ENCODE measurements around the gene GNB1. TPM values are rescaled to one million over a fixed set of nuclear protein-coding genes. Genes with fewer than 3 reads are reported as not detected.

The GNB1 gene
- polyA plus RNA-seq, 1 of the 3 experiments (the other 2 are of a cell fraction), result 355 TPM

GRCh38 chr1:1922956-1923833 lies 32.3 kb upstream of the GNB1 start:
- TF ChIP-seq RAD21 (IDR thresholded peaks at IDR 0.05; ENCODE audit: low read length) (no peak), SIN3A (IDR thresholded peaks at IDR 0.05; ENCODE audit: borderline replicate concordance, low read depth, low read length) (no peak), REST (IDR thresholded peaks at IDR 0.05; ENCODE audit: low read depth, low read length) (no peak), GABPA (IDR thresholded peaks at IDR 0.05; ENCODE audit: low read depth) (no peak), JUND (IDR thresholded peaks at IDR 0.05) (no peak), EZH2phosphoT487 (IDR thresholded peaks at IDR 0.05; ENCODE audit: borderline replicate concordance, low read depth) (no peak), RFX5 (IDR thresholded peaks at IDR 0.05; ENCODE audit: low read length) (no peak), ZBTB33 (IDR thresholded peaks at IDR 0.05; ENCODE audit: borderline replicate concordance, low read depth) (no peak)
- H3K9me3 ChIP-seq, result no peaks in the 10 kb centered on the region
- H3K4me1 ChIP-seq (ENCODE audit: control insufficient read depth in 1 of 2, insufficient read depth in 2 of 2, low read depth in 1 of 2, low read length in 1 of 2), result peaks cover 0 to 13% of the 10 kb centered on the region in 2 experiments; a peak in 1 of 4 replicates
- CTCF ChIA-PET, result interaction anchor here (0.8 to 2.4 kb wide), 4 partner anchors 15 to 121 kb away, joined by 3 to 10 read pairs (median 6); no protein-coding TSS in a partner anchor
- H3F3A ChIP-seq (replicated peaks; ENCODE audit: insufficient read depth), result no peaks in the 10 kb centered on the region
- POLR2A ChIA-PET, result no interaction called here
- no peaks in the 10 kb centered on the region for H3K36me3 ChIP-seq (replicated peaks in 1 of 2; ENCODE audit: control insufficient read depth in 1 of 2, insufficient read depth in 2 of 2, low read length in 1 of 2)
- no peak overlapping the region for H3K27ac ChIP-seq (ENCODE audit: low read depth in 2 of 2, low read length in 1 of 2)
- WGBS (ENCODE audit: low lambda C conversion rate), result 77% methylated on average over 14 of the region's 29 CpGs
- H4K20me1 ChIP-seq (ENCODE audit: insufficient read depth), result no peaks in the 10 kb centered on the region
- no peaks in the 10 kb centered on the region for H3K79me2 ChIP-seq (ENCODE audit: insufficient read depth)
- H3K9me2 ChIP-seq, result no peaks in the 10 kb centered on the region
- H2AFZ ChIP-seq (ENCODE audit: low read depth), result no peak overlapping the region
- no peak overlapping the region for H3K4me2 ChIP-seq
- H3K27me3 ChIP-seq (ENCODE audit: insufficient read depth), result no peaks in the 10 kb centered on the region
- no peak overlapping the region for H3K4me3 ChIP-seq (ENCODE audit: low read depth in 2 of 2, low read length in 1 of 2)
- DNase-seq, result no peak
- H3K9ac ChIP-seq, result no peak overlapping the region

- Histone ChIP-seq H2AFZ (ENCODE audit: low read depth) (no peak overlapping the region), H3K4me1 (ENCODE audit: control insufficient read depth in 1 of 2, insufficient read depth in 2 of 2, low read depth in 1 of 2, low read length in 1 of 2) (peaks cover 0 to 15% of the 10 kb centered on the region in 2 experiments; a peak in 1 of 4 replicates), H3F3A (replicated peaks; ENCODE audit: insufficient read depth) (no peaks in the 10 kb centered on the region), H3K4me2 (no peak overlapping the region), H3K9ac (no peak overlapping the region), H3K27ac (ENCODE audit: low read depth in 2 of 2, low read length in 1 of 2) (no peak overlapping the region), H3K9me3 (no peaks in the 10 kb centered on the region), H3K27me3 (ENCODE audit: insufficient read depth) (no peaks in the 10 kb centered on the region), H4K20me1 (ENCODE audit: insufficient read depth) (no peaks in the 10 kb centered on the region), H3K4me3 (ENCODE audit: low read depth in 2 of 2, low read length in 1 of 2) (no peak overlapping the region), H3K79me2 (ENCODE audit: insufficient read depth) (no peaks in the 10 kb centered on the region), H3K9me2 (no peaks in the 10 kb centered on the region), H3K36me3 (replicated peaks in 1 of 2; ENCODE audit: control insufficient read depth in 1 of 2, insufficient read depth in 2 of 2, low read length in 1 of 2) (no peaks in the 10 kb centered on the region)
- WGBS (ENCODE audit: low lambda C conversion rate), result 100% methylated on average over 1 of the region's 6 CpGs
- no peak for DNase-seq
- POLR2A ChIA-PET, result no interaction called here
- CTCF ChIA-PET, result interaction anchor here (0.8 to 2.4 kb wide), 3 partner anchors 14 to 38 kb away, joined by 3 to 10 read pairs (median 3); no protein-coding TSS in a partner anchor
- TF ChIP-seq TAF1 (IDR thresholded peaks at IDR 0.05; ENCODE audit: borderline replicate concordance, low read depth, low read length), result no peak
- TF ChIP-seq RAD21 (IDR thresholded peaks at IDR 0.05; ENCODE audit: low read length), result no peak
- TF ChIP-seq FOXM1 (IDR thresholded peaks at IDR 0.05; ENCODE audit: low read depth), result no peak
- no peak for TF ChIP-seq MAX (IDR thresholded peaks at IDR 0.05; ENCODE audit: low read depth)
- no peak for TF ChIP-seq TEAD4 (IDR thresholded peaks at IDR 0.05; ENCODE audit: borderline replicate concordance, insufficient read depth)
- TF ChIP-seq ZBTB33 (IDR thresholded peaks at IDR 0.05; ENCODE audit: borderline replicate concordance, low read depth), result no peak
- TF ChIP-seq YY1 (IDR thresholded peaks at IDR 0.05; ENCODE audit: low read depth), result no peak
- no peak for TF ChIP-seq POLR2AphosphoS5 (IDR thresholded peaks at IDR 0.05; ENCODE audit: low read depth, low read length)
- no peak for TF ChIP-seq IRF3 (IDR thresholded peaks at IDR 0.05; ENCODE audit: low read depth, low read length)
- TF ChIP-seq TCF12 (IDR thresholded peaks at IDR 0.05), result no peak
These were observed 31.7 kb upstream of the GNB1 start for GRCh38 chr1:1922702-1922955.
